OCI-LY7 (cell line): ENCODE results near the gene PPP2R3B. TPM values are rescaled to one million over a fixed set of nuclear protein-coding genes. Genes with fewer than 3 reads are reported as not detected.

ENCODE experiments used
- BruUV-seq: library from RNA; stranded (reverse); fragments of 400-500 nt; replicated peaks from 2 replicates; lab custom pipeline; 2021; lab: Mats Ljungman, UMichigan
- CTCF ChIA-PET: fragments of 300-600 bp; sonication (Branson Sonifier 250); formaldehyde crosslinking; loops from one replicate; lab custom pipeline; 2022; ENCODE audit warnings: antibody characterized with exemption; ENCODE audit not compliant: unreplicated experiment; lab: Charles Lee
- POLR2A ChIA-PET: fragments of 300-600 bp; sonication (Branson Sonifier 250); formaldehyde crosslinking; loops from one replicate; lab custom pipeline; 2022; ENCODE audit warnings: antibody characterized with exemption; lab: Charles Lee
- DNase-seq: peaks from one replicate; pipeline ENCODE4 v3.0.0-alpha.2; 2015; ENCODE audit warnings: low spot score
- H2AFZ ChIP-seq: fragments of 200-600 bp; sonication (generic), shearing (Covaris generic); 2 replicates; pipeline ENCODE4 v1.6.1; 2014; ENCODE audit warnings: mild to moderate bottlenecking, antibody characterized with exemption, low read length, moderate library complexity
- H3K27ac ChIP-seq: fragments of 200-600 bp; sonication (generic); 2 replicates; pipeline ENCODE4 v1.5.1; 2014; ENCODE audit warnings: mixed run types, low read depth, mild to moderate bottlenecking, moderate library complexity, low read length, inconsistent platforms; ENCODE audit not compliant: poor library complexity, severe bottlenecking
- H3K36me3 ChIP-seq: fragments of 200-600 bp; sonication (generic); 2 replicates; pipeline ENCODE4 v1.6.1; 2014; ENCODE audit warnings: mild to moderate bottlenecking, antibody characterized with exemption, low read length, moderate library complexity, mixed read lengths; ENCODE audit not compliant: insufficient read depth
- H3K4me1 ChIP-seq: fragments of 200-600 bp; sonication (generic); 2 replicates; pipeline ENCODE4 v1.5.1; 2014; ENCODE audit warnings: mild to moderate bottlenecking, low read length; ENCODE audit not compliant: insufficient read depth, poor library complexity, severe bottlenecking
- H3K4me2 ChIP-seq: fragments of 200-600 bp; sonication (generic); 2 replicates; pipeline ENCODE4 v1.6.1; 2014; ENCODE audit warnings: mild to moderate bottlenecking, low read length
- H3K4me3 ChIP-seq: fragments of 200-600 bp; sonication (generic); 2 replicates; pipeline ENCODE4 v1.5.1; 2014; ENCODE audit warnings: mild to moderate bottlenecking, low read depth, low read length; ENCODE audit not compliant: poor library complexity, severe bottlenecking
- H3K79me2 ChIP-seq: fragments of 200-600 bp; sonication (generic); 2 replicates; pipeline ENCODE4 v1.6.1; 2016; ENCODE audit warnings: low read depth, mild to moderate bottlenecking, low read length, moderate library complexity, mixed read lengths; ENCODE audit not compliant: insufficient read depth
- H3K9me2 ChIP-seq: fragments of 200-600 bp; sonication (generic); 2 replicates; pipeline ENCODE4 v1.6.1; 2016; ENCODE audit warnings: mild to moderate bottlenecking, low read length, mixed read lengths; ENCODE audit not compliant: insufficient read depth
- H3K9me3 ChIP-seq: fragments of 200-600 bp; sonication (generic); 2 replicates; pipeline ENCODE4 v1.6.1; 2014; ENCODE audit warnings: mild to moderate bottlenecking, mixed run types, low read length, mixed read lengths
- H4K20me1 ChIP-seq: fragments of 200-600 bp; sonication (generic); 2 replicates; pipeline ENCODE4 v1.6.1; 2014; ENCODE audit warnings: mild to moderate bottlenecking, antibody characterized with exemption, low read length, moderate library complexity, mixed read lengths; ENCODE audit not compliant: insufficient read depth
- CTCF ChIP-seq: fragments of 200-600 bp; sonication (generic); conservative IDR thresholded peaks from 2 replicates; pipeline ENCODE4 v1.5.1; 2014; ENCODE audit warnings: mild to moderate bottlenecking, antibody characterized with exemption, low read length, moderate library complexity, mixed read lengths
- EZH2phosphoT487 ChIP-seq: fragments of 200-600 bp; sonication (generic); IDR thresholded peaks from 2 replicates; pipeline ENCODE4 v1.6.1; 2018; ENCODE audit warnings: low read depth, borderline replicate concordance, mild to moderate bottlenecking, mixed run types, antibody characterized with exemption, low read length, moderate library complexity, mixed read lengths
- intact Hi-C: fragments of 100-400 bp; cut with micrococcal nuclease; formaldehyde crosslinking; loops from one replicate; pipeline ENCODE4 v1.10.0; 2022; ENCODE audit not compliant: unreplicated experiment
- total RNA-seq, 2 experiments: library from RNA; depleted of rRNA in 1 of 2; stranded (reverse); fragments of >200 nt in 1 of 2; shearing (Covaris generic) in 1 of 2; gene quantifications; 2 replicates each; pipeline ENCODE4 v1.2.3, GENCODE V29; 2014 to 2022

Gene PPP2R3B
- total RNA-seq, 2 experiments from 2014 or later: 270 to 342 TPM

- peaks cover 68% of the 10 kb centered on the region for H3K36me3 ChIP-seq
- intact Hi-C loops: no loop called here
- H3K27ac ChIP-seq: no peak overlapping the region
- CTCF ChIA-PET: no interaction called here
- no peaks in the 10 kb centered on the region for H3K4me1 ChIP-seq
- H3K79me2 ChIP-seq: no peaks in the 10 kb centered on the region
- DNase-seq: no peak
- POLR2A ChIA-PET: no interaction called here
- no peaks in the 10 kb centered on the region for H3K9me2 ChIP-seq
- H3K9me3 ChIP-seq: no peaks in the 10 kb centered on the region
- H4K20me1 ChIP-seq: no peaks in the 10 kb centered on the region
- H2AFZ ChIP-seq: no peak overlapping the region
- no peak overlapping the region for H3K4me2 ChIP-seq
- BruUV-seq: no TSS peak
- H3K4me3 ChIP-seq: no peak overlapping the region
- TF ChIP-seq EZH2phosphoT487: no peak
- no peak for TF ChIP-seq CTCF
Measured at GRCh38 chrX:334971-335757, 51.5 kb downstream of the PPP2R3B start.

- ChIA-PET CTCF (no interaction called here), POLR2A (no interaction called here)
- TF ChIP-seq CTCF (no peak), EZH2phosphoT487 (no peak)
- no peak for DNase-seq
- BruUV-seq: no TSS peak
- no peaks in the 10 kb centered on the region for H3K9me2 ChIP-seq
- H3K27ac ChIP-seq: no peak overlapping the region
- no peak overlapping the region for H3K4me2 ChIP-seq
- H3K4me3 ChIP-seq: no peak overlapping the region
- no peaks in the 10 kb centered on the region for H3K4me1 ChIP-seq
- H4K20me1 ChIP-seq: no peaks in the 10 kb centered on the region
- H2AFZ ChIP-seq: no peak overlapping the region
- intact Hi-C loops: no loop called here
- peaks cover 68% of the 10 kb centered on the region for H3K36me3 ChIP-seq
- H3K9me3 ChIP-seq: no peaks in the 10 kb centered on the region
- H3K79me2 ChIP-seq: no peaks in the 10 kb centered on the region
Measured at GRCh38 chrX:334331-334891, 52.3 kb downstream of the PPP2R3B start.
